HG03175 (cell line): Measurements from ENCODE around the gene PBX1.
A peak's percentile ranks its signal among the peaks of the same experiment; 100 is the strongest.

Source experiments
- ATAC-seq: cut with Tn5 transposase; IDR thresholded peaks from one replicate; pipeline ENCODE4 v1.9.1; 2021; ENCODE audit warnings: mild to moderate bottlenecking, moderate library complexity; ENCODE audit not compliant: unreplicated experiment

PBX1 gene

DNA sequence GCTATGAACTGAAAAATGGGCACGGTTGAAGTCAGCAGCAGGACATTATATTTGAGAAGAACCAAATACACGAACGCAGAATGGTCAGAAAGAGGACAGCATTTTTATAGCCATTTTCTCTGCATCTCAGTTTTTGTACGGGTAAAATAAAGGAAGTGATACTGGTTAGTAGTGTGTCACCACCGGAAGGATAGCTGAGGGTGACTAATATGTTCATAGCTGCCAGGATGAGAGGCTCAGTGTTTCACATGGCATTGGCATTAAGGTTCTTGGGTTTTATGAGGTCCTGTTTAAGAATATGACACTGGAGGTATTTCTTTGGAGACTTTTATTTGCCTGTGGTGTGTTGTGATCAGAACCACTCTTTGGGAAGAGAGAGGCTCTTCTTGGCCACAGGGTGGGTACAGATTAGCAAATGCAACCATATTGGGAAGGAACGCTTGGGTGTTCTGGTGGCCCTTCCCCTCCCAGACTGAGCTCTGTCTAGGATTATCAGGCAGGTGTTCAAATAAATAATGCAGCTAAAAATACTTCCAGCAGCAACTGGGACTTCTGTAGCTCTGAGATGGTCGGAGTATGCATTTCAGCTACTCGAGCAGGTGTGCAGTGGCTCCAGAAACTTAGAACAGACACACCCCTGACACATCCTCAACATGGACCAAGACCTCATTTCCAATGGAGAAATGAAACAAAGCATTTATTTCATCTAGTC is 158.2 kb downstream of the PBX1 start:
- peak; percentile 91 for ATAC-seq

DNA sequence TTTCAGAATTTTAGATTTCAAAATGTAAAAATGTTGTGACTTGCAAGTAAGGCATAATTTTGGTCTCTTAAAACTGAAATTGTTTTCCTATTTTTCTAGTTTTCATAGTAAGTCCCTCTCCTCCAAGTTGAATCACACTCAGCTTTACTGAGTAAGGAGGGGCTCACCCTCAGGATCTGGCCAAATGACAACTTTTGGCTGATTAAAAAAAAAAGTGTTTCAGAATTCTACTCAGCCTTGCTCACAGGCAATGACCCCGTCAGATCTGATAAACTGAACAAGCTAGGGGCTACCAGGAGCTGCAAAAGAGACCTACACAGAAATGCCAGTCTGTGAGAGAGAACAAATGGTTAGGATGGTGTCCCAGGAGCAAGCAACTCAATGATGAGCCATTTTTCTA is 159.8 kb downstream of the PBX1 start:
- ATAC-seq: no peak

DNA sequence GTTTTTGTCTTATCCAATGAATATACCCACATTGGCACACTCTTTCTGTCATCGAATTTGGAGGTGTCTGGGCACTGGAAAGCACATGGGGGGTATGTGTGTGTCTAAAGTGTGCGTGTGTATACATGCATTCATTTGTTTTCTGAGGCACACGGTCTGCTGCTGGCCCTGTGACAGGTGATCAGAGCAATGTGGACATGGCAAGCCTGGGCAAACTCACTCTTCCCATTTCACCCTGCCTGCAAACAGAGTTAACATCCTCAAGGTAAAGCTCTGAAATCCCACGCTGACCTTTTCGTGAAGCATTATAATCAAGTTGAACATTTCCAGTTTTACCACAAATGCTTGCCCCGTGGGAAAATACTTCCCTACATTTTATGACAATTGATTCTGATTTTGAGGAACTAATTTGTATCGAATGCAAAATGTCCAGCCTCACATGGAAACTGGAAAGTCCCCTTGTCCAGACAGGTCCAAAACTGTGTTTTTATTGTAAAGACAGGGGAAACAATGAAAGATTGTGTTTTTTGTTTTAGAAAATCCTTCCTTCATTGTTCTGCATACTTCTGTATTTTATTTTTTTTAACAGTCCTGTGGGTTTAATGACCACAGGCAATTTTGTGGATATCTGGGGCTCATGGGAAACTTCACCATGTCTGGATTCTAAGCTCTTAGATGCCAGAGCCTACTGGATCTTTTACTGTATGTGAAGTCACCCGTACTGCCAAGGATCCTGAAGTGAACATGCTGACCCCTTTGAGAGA is 160.9 kb downstream of the PBX1 start:
- ATAC-seq: no peak

DNA sequence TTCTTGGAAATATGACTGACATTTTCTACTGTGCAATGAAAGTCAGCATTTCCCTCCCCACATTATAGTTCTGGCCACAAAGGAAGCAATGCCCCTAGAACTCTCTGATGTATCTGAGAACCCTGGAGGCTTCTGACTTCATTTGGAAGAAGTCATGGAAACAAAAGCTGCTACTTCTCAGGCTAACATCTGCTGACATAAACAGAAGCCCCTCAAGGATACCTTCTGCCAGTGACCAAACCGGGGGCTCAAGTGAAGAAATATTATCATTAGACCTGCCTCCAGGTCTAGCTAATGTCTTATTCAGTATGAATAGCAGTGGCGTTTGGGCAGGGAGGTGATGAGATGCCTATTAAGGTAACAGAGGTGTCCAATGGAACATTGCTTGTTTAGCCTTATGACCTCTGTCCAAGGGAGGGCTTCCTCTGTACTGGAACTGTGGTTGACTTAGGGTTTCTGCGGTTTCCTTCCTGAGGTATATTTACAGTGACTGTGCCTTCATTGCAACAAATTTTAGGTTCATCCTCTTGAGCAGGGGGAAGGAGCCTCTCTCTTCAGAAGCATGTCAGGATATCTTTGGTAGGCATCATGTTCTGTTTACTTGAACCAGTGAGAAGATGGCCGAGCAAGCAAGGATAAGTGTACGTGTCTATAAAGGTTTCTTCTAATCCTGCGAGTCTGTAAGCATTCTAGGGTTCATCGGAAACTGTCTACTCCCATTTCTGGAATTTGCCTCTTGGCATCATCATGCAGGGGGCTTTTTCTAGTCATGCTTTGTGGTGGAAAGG is 161.7 kb downstream of the PBX1 start:
- ATAC-seq: no peak

DNA sequence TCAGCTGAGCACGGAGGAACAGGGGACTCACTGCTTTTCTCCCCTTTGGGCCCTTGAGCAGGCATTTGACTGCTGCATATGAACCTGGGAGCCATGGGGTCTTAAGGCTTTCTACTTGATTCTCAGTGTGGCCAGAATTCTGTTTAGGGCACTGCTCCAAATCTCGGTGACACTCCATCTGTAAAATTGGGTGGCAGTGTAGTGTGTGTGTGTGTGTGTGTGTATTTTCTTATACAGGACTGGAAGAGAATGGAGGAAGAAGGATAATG is 162.2 kb downstream of the PBX1 start:
- ATAC-seq: no peak

DNA sequence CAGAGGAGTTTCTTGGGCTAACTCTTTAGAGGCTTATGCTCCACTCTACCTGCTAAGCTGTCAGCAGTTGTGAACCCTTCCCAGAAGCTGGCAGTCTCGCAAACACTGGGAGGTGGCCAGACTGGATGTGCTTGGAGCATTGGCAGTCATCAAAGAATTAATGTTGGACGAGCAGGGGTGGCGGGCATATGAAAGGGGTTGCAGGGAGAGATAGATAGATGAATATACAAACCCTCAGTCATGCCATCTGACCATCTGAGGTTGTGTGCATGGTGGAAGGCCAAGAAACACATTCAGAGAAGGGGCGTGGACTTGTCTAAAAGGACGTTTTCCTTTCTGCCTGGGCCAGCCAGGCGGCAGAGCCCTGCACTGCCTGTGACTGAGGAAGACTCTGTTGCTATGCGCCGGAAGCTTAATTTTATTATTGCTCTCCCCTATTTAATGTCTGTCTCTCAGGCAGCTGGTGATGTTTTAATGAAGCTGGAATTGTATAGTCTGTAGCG is 164.4 kb downstream of the PBX1 start:
- ATAC-seq: no peak

DNA sequence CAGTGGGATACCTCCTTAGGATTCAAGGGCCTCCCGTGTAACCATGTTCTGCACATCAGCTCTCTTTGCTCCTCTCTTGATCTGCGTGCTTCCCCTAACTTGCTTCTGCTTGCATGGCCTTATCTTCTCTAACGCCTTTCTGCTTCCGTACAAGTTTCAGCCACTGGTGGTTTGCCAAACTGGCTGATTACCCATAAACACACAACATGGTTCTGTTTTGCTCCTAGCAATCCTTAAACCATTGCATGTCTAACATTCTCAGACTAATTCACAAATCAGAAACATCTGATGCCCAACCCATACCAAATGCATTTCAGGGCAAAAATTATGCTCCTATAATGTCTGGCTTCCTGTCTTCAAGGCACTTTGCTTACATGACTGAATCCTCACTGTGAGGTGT is 166.4 kb downstream of the PBX1 start:
- no peak for ATAC-seq

DNA sequence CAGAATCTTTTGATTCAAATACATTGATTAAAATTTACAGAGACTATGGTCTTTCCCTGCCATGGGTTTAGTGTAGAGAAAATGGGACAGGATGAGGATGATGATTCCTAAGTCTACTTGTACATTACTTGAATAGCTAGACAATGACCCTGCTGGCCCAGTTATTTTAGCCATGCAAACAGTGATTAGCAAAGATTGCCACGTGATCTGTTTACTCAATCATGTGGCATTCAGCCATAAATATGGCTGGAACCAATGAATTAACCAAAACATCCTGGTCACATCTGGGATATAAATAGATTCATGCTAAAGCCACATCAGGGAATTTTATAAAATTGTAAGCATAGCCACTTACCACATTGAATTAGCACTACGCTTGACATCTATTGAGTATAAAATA is 167.3 kb downstream of the PBX1 start:
- no peak for ATAC-seq

DNA sequence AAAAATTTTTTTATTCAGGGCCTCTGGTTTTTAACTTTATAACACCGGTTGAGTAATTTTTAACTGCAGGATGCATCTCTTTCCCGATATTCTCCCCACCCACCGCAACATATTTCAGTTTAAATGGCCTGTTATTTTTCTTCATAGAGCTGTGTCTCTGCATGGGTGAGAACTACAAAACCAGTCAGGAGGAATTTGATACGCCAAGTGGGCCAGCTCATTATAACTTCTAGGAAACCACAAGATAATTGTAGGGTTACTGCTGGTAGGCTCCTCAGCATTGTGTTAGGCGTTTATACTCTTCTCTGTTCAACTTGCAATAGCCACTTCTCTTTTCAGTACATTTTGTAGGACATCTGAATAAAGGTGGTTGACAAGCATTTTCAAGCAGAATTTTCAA is 169.7 kb downstream of the PBX1 start:
- ATAC-seq: no peak

DNA sequence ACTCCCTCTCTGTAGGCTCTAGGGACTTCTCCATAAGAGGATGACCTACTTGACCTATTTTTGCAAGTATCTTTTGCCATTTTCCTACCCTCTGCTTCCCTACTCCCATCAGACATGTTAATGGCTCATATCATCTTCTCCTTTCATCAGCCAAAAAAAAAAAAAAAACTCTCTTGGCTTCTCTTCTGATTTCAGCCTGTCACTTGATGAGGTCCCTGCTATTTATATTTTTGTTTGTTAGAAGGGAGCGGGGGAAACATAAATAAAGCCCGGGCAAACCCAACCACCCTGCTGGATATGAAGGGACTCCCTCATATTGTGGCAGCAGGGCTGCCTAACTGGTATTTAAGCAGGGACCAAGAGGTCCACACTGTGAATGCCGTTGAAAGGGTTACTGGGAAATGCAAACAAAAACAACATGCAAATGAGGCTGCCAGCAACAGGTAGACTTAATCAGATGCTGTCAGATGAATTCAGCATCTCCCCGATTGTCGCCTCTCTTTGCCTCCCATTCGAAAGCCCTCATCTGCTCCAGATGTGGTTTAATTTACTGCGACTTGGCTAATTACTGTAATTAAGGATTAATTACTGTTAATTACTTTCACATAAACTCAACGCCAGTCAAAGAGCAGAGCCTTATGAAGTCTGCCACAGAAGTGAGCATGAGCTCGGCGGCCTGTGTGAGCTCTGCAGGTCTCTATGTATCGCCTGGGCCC is 172.3 kb downstream of the PBX1 start:
- no peak for ATAC-seq

DNA sequence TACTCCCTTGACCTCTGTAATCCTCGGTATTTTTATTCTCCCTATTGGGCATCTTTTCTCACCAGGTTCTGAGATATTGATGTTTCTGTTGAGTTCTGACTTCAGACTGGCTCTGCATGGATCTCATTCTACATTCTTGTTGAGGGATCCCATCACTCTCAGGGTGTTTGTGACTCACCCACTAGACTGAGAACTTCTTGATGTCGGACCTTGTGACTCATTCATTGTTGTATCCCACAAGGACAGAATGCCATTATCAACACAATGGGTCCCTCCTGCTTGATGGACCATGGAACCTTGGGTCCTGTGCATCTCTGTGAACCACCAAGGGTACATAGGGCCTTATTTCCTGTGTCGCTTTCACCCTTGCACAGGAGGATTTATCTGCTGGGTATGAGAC is 174.1 kb downstream of the PBX1 start:
- no peak for ATAC-seq

DNA sequence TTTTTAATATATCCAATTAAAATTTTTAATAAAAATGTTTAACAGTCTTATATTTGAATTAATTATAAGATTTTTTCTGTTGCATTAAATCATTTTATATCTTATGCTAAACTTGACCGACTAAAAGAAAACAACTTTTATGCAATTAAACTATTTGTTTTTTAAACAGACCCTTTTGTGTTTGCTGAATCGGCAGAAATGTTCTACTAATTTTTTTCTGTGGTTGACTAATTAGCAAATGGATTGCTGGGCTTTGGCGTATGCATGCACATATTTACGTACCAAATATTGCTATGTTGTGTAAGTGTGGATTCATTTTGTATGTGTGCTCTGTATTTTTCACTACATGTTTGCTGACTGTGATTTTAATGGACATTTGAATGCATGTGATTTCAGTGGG is 174.8 kb downstream of the PBX1 start:
- no peak for ATAC-seq

DNA sequence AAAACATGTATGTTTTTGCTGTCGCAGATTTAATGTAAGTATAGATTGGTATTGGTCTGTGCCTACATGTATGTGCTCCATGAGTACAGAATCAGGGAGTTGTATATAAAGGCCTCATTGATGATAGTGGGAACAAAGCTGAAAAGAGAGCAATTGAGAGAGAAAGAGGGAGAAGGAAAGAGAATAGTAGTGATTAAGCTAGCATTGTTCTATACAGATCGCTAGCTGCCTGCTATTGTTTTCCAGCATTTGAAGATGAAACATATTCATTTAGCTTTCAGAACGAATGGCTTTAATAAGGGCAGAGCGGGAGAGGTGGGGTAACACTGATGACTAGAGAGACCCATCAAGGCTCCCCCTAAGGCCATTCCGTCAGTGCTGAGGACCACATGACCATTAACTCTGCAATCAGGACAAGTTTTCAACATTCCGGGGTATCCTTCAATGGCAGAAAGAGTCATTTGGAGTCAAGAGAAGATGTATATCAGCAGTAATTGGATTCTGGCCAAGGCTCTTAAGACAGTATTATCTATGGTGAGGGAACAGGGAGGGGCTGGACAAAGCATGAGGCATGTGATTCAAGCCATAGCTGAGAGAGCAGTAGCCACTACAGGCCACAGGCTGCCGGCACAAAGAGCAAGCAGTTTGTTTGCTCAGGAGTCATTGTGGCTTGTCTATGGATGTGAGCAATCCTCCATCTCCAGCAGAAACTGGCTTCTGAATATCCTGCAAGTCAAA is 176.5 kb downstream of the PBX1 start:
- no peak for ATAC-seq

DNA sequence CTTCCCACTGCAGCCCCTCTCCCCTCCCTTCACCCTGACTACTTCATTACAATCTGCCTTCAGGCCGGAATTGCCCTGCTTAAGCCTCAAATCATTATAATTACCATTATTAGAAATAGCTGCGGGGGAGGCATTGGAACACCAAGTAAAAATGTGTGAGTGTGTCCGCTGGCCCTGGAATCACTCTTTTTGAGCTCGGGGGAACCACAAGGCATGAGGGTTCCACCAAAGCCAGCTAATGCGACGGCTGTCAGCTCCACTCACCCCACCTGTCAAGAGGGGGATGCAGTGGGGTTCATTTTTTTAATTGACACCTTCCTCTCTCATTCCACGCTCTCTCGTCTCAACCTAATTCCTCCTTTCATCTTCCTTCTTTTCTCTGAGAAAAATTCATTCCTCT is 177.2 kb downstream of the PBX1 start:
- no peak for ATAC-seq

DNA sequence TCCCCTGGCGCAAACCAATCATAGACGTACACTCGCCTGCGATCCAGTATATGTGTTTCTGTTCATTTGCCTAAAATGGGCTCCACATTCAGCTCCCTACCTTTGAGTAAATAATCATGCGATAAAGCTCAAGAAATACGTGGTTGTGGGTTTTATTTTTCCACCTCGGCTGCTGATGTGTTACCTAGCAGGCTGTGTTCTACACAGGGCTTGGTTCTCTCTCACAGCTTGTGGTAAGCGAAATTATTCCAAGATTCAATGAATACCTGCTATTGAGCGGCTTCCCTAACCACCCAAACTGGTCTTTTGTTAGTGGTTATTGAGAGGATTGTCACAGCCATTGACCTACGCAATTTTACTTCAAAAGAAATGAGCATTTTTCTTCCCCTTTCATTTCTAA is 180.2 kb downstream of the PBX1 start:
- ATAC-seq: no peak

DNA sequence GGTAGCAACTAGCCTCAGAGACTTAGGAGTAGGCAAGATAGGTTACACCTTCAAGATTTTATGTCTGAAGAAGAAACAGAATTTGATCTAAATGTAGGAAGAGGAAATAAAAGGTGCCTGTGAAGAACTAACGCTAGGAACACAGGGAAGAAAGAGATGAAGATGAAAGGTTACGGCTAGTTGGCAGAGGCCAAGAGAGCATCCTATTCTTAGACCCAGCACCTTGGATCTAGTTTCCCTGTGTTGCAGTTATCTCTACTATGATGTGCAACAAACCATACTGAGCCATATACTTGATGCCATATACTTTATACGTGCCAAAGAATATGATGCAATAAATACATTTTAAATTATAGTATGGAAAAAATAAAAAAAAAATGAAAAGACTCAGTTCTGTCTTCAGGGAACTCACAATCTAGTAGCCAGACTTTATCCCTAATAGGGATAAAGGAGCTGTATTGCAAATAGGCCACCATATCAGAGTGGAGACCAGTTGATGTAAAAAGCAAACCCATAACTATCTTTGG is 181.1 kb downstream of the PBX1 start:
- ATAC-seq: no peak

DNA sequence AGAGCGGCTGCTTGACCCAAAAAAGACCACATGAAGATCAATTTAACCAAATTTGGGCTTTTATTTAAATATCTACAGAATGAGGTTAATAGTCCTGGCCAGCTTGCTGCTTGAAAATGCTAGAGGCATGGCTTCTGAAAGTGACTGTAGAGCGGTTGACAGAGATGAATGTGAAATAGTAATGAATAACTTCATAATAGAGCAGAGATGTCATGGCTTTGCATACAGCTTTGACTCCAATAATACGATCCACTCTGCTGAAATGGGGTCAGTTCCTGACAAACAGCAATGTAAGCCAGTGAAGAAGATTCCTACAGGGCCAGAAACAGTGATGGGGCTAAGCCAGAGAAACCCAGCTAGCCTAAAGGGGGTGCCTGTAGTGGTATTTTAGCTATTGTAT is 183.8 kb downstream of the PBX1 start:
- ATAC-seq: no peak

DNA sequence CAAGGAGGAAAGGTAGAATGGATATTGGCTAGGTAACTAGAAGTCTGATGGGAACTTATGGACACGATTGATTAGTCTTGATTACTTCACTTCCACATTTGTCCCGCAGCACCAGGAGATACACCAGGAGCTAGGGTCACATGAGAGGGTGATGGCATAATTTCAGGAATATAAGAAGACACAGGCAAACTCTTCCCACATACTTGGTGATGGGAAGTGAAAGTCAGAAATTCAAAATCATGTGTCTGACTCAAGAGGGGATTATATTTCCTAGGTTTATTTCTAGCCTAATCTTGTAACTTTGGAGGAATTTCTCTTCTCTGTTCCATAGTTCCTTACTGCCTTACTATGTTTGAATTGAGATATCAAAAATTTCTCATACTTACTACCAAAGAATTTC is 185.0 kb downstream of the PBX1 start:
- ATAC-seq: no peak

DNA sequence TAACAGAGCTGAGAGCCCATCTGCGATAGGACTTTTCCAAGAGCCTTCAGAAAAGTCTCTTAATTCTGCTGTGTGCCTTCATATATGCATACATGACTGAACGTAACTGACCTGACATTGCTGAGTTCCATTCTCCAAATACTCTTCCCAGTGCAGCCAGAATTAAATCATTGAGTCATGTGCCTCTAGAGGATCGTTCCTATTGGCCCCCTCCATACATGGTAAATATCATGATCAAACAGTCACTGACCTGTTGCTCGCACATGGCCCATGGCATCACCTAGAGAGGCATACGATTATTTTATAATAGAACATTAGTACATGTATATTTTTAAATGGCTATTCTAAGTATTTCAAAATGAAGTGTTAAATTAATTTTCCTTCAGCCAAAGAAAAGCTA is 186.8 kb downstream of the PBX1 start:
- ATAC-seq: no peak

DNA sequence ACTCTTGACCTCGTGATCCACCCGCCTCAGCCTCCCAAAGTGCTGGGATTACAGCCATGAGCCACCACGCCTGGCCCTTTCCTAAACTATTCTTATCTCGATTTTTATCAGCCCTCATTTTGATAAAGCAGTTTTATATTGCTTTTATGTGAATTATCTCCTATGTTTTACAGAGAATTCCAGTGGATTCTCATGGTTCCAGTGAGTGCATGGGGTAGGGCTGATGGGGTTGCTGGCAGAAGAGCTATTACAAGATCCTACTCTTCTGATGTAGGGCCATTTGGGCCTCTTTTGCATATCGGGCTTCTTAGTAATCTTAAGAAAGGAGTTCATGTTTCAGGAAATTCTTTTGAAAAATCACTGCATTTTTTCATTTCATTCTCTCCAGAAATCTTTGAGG is 187.6 kb downstream of the PBX1 start:
- no peak for ATAC-seq
